GM12891 (cell line): ENCODE results near the gene STRADA.

Source experiments
- PAX5 ChIP-seq: IDR thresholded peaks from 2 replicates; pipeline ENCODE4 v1.6.1; 2011; ENCODE audit warnings: low read length, moderate library complexity, mild to moderate bottlenecking; ENCODE audit not compliant: insufficient read depth, severe bottlenecking
- POLR2A ChIP-seq: IDR thresholded peaks from 2 replicates; pipeline ENCODE4 v1.6.1; 2011; ENCODE audit warnings: low read depth, low read length, control low read depth
- POLR2AphosphoS5 ChIP-seq: IDR thresholded peaks from 2 replicates; pipeline ENCODE4 v1.6.1; 2011; ENCODE audit warnings: low read depth, low read length, control low read depth
- SPI1 ChIP-seq: IDR thresholded peaks from 2 replicates; pipeline ENCODE4 v1.6.1; 2011; ENCODE audit warnings: low read depth, low read length, control low read depth
- TAF1 ChIP-seq: IDR thresholded peaks from 2 replicates; pipeline ENCODE4 v1.6.1; 2011; ENCODE audit warnings: low read depth, low read length, control low read depth

GRCh38 chr17:63751806-63752205 lies 10.2 kb upstream of the STRADA start:
- TF ChIP-seq POLR2AphosphoS5, result no peak
- TF ChIP-seq TAF1, result no peak
- TF ChIP-seq POLR2A, result no peak
- TF ChIP-seq SPI1, result no peak
- TF ChIP-seq PAX5, result no peak
